Right renal pelvis (tissue), 4 donors: Measurements from ENCODE around the gene ADPGK. TPM values are rescaled to one million over a fixed set of nuclear protein-coding genes. Genes with fewer than 3 reads are reported as not detected.
"Not testable (repeated sequence)": the region's sequence is repeated elsewhere in the genome, so short reads cannot be mapped to it uniquely, and the experiment has no call there.

Source experiments
- DNase-seq, 4 donors: peaks; one replicate each; pipeline ENCODE4 v3.0.0-alpha.2; 2013; ENCODE audit warnings: low read depth in 4 of 4, low spot score in 3 of 4, missing footprints in 1 of 4
- polyA plus RNA-seq, 4 donors: library from polyadenylated mRNA; unstranded; fragments of 120-200 nt; gene quantifications; one replicate each; pipeline ENCODE4 v1.2.1, GENCODE V29; 2013; ENCODE audit not compliant: insufficient read length in 4 of 4

The ADPGK gene
- polyA plus RNA-seq, 4 donors: 48.2 to 57.7 (median 53.4) TPM

DNA sequence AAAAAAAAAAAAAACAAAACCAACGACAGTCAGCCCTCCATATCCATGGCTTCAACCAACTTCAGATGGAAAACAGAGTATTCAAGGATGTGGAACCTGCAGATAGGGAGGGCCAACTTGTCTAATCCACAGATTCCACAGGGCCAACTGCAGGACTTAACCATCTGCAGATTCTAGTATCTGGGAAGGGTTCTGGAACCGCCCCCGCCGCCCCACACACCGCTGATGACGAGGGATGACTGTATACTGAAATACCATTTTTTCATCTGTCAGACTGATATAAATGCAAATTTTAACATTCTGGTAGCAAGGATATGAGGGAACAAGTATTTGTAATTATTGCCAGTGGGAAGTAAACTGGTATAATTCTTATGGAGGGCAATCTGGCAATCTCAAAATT lies 29.5 kb downstream of the ADPGK start:
- no peak for DNase-seq

GRCh38 chr15:72751751-72752455 lies 31.7 kb downstream of the ADPGK start:
- DNase-seq: no peak

- DNase-seq: no peak
Observed at GRCh38 chr15:72749700-72750099, 33.9 kb downstream of the ADPGK start.

DNA sequence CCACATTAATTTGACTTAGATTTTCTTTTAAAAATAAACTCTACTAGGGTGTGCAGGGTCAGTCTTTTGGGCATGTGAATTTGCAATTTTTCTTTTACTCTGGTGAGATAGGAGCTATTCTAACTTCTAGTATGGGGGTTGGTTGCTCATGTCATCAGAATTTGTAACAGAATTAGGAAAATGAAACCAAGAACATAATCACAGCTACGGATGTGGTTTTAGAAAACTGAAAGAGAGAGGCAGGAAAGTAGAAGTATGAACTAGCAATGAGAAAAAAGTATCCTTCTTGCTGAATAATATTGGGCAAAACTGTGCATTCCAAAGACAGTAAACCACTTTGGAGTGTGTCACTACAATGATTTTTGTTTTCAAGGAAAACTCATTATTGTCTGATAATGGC lies 43.3 kb downstream of the ADPGK start:
- DNase-seq: no peak

GRCh38 chr15:72737723-72738122 lies 45.8 kb downstream of the ADPGK start:
- DNase-seq: no peak

GRCh38 chr15:72737061-72737460 lies 46.5 kb downstream of the ADPGK start:
- DNase-seq: no peak

GRCh38 chr15:72735111-72735510 lies 48.4 kb downstream of the ADPGK start:
- DNase-seq: no peak

DNA sequence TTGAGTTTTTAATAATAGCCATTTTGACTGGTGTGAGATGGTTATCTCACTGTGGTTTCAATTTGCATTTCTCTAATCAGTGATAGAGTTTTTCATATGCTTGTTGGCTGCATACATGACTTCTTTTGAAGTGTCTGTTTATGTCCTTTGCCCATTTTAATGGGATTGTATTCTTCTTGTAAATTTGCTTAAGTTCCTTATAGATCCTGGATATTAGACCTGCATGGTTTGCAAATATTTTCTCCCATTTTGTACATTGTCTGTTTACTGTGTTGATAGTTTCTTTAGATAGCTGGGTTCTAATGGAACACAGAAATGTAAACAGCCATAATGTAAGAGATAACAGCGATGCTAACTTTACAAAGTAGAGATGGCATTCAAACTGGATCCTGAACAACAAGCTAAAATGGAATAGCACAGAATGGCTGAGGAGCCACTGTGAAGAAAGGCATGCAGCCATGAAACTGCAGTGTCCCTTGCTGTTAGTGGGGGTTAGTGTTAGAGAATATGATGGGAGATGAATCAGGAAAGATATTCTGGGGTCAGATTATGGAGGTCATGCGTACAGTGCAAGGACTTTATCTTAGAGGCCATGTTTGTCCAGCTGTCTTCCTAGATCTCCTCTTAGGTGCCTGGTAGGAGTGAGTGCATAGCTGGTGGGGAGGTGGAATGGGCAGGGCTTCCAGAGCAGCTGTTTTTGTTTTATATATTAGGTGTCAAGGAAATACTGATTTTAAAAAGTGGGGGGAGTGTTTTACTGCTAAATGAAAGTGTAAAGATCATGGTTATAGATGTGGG lies 49.4 kb downstream of the ADPGK start:
- DNase-seq: no peak

- DNase-seq: no peak
Observed at GRCh38 chr15:72732516-72732915, 51.0 kb downstream of the ADPGK start.

DNA sequence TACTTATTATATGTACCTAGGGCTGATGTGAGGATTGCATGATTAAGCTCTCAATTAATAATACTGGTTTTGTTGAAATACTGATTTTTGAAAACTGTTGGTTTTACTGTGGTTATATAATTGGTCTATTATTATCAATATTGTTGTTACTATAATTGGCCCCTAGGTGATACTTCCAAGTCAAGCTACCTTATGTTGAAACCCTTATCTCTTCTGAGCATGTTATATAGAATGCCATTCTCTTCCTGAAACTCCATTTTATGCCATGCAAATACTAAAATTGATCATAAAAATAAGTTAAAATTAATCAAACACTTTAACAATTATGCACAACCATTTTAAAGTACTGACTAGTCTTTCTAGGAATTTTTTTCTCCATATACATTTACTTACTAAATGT lies 51.5 kb downstream of the ADPGK start:
- DNase-seq: no peak

- no peak for DNase-seq
Observed at GRCh38 chr15:72728821-72729220, 54.7 kb downstream of the ADPGK start.

- not testable (repeated sequence) for DNase-seq
Observed at GRCh38 chr15:72728249-72728648, 55.3 kb downstream of the ADPGK start.

DNA sequence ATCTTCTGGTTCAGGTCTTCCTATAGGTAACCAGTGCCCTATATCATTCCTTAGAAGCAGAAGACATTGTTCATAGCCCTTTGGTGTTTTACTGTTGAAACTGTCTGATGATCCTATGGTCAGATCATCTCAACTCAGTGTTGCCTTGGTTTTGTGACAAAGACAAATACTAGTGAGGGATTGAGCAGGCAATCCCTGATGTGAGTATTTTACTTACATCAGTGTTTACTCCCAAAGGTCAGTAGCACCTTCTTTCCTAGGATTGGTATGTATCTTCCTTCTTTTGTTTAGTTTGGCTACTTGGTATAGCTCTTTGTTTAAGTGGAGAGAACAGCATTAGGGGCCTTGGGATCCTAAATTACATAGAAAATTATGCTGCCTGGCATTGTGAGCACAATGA lies 56.4 kb downstream of the ADPGK start:
- DNase-seq: no peak

GRCh38 chr15:72725851-72726250 lies 57.7 kb downstream of the ADPGK start:
- DNase-seq: not testable (repeated sequence)

DNA sequence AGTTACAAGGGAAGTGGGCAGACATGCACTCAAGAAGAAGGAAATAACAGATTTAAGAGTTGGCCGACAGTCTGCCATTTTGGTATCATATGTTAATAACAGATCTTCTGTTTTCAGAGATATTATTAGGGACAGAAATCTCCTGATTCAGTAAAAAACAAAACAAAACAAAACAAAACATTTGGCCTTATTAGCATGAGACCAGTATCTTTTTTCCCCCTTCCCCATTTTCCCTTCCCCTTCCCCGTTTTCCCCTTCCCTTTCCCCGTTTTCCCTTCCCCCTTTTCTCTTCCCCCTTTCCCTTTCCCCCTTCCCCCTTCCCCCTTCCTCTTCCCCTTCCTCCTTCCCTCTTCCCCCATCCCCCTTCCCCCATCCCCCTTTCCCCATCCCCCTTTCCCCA lies 58.1 kb downstream of the ADPGK start:
- DNase-seq: no peak

GRCh38 chr15:72724028-72724427 lies 59.5 kb downstream of the ADPGK start:
- no peak for DNase-seq

GRCh38 chr15:72722071-72722696 lies 61.4 kb downstream of the ADPGK start:
- DNase-seq: peak; percentile 12 to 45 (median 38)

GRCh38 chr15:72708551-72709303 lies 74.8 kb downstream of the ADPGK start:
- not testable (repeated sequence) for DNase-seq

- DNase-seq: no peak
Observed at GRCh38 chr15:72706266-72706665, 77.3 kb downstream of the ADPGK start.
